ENCODE measurements around the gene MLST8.

Gene MLST8

GRCh38 chr16:2188395-2188794 lies 16.9 kb upstream of the MLST8 start:
- no peak for DNase-seq (ENCODE audit: low read depth)
- no peak overlapping the region for H3K4me3 ChIP-seq (ENCODE audit: control insufficient read depth, low read depth, low read length)
- TF ChIP-seq CTCF (IDR thresholded peaks at IDR 0.05; ENCODE audit: control insufficient read depth, insufficient read depth, low read depth, low read length, missing control alignments) = no peak

- no peak overlapping the region for H3K4me3 ChIP-seq (ENCODE audit: control insufficient read depth, low read depth, low read length)
- DNase-seq (ENCODE audit: low read depth) = no peak
- no peak for TF ChIP-seq CTCF (IDR thresholded peaks at IDR 0.05; ENCODE audit: control insufficient read depth, insufficient read depth, low read depth, low read length, missing control alignments)
Measured at GRCh38 chr16:2189252-2189893, 15.9 kb upstream of the MLST8 start.

GRCh38 chr16:2190002-2190658 lies 15.1 kb upstream of the MLST8 start:
- no peak for TF ChIP-seq CTCF (IDR thresholded peaks at IDR 0.05; ENCODE audit: control insufficient read depth, insufficient read depth, low read depth, low read length, missing control alignments)
- no peak for DNase-seq (ENCODE audit: low read depth)
- H3K4me3 ChIP-seq (ENCODE audit: control insufficient read depth, low read depth, low read length) = no peak overlapping the region

GRCh38 chr16:2190659-2191445 lies 14.4 kb upstream of the MLST8 start:
- no peak for TF ChIP-seq CTCF (IDR thresholded peaks at IDR 0.05; ENCODE audit: control insufficient read depth, insufficient read depth, low read depth, low read length, missing control alignments)
- DNase-seq (ENCODE audit: low read depth) = no peak
- no peak overlapping the region for H3K4me3 ChIP-seq (ENCODE audit: control insufficient read depth, low read depth, low read length)

GRCh38 chr16:2191446-2191706 lies 13.9 kb upstream of the MLST8 start:
- TF ChIP-seq CTCF (IDR thresholded peaks at IDR 0.05; ENCODE audit: control insufficient read depth, insufficient read depth, low read depth, low read length, missing control alignments) = no peak
- DNase-seq (ENCODE audit: low read depth) = no peak
- H3K4me3 ChIP-seq (ENCODE audit: control insufficient read depth, low read depth, low read length) = no peak overlapping the region

GRCh38 chr16:2194166-2194834 lies 11.0 kb upstream of the MLST8 start:
- no peak overlapping the region for H3K4me3 ChIP-seq (ENCODE audit: control insufficient read depth, low read depth, low read length)
- DNase-seq (ENCODE audit: low read depth) = no peak
- TF ChIP-seq CTCF (IDR thresholded peaks at IDR 0.05; ENCODE audit: control insufficient read depth, insufficient read depth, low read depth, low read length, missing control alignments) = no peak
